GM18907 (cell line): ENCODE measurements around the gene THBS2.

Experiments used
- ATAC-seq: cut with Tn5 transposase; IDR thresholded peaks from one replicate; pipeline ENCODE4 v1.9.1; 2021; ENCODE audit warnings: mild to moderate bottlenecking, moderate library complexity; ENCODE audit not compliant: unreplicated experiment

Gene THBS2

DNA sequence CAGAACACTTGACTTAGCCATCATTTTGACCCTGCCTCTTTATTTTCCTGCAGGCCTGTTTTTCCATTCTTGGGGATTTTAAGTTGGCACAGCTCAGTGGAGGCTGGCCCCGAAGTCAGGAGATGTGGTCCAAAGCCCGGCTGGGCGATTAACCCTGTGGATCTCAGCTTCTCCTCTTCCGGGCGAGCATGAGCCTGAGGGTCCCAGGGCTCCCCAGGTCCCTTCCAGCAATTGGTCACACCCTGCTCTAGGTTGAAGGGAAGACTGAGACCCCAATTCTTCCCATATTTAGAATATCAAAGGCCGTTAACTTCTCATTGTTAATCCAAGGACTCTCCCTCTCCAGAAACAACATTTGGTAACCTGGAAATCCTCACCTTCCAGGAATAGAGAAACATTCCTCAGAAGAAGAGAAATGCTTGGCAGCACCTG, 2.3 kb downstream of the THBS2 start:
- no peak for ATAC-seq

- ATAC-seq = no peak
Observed at GRCh38 chr6:169250660-169251059, 3.0 kb downstream of the THBS2 start.

DNA sequence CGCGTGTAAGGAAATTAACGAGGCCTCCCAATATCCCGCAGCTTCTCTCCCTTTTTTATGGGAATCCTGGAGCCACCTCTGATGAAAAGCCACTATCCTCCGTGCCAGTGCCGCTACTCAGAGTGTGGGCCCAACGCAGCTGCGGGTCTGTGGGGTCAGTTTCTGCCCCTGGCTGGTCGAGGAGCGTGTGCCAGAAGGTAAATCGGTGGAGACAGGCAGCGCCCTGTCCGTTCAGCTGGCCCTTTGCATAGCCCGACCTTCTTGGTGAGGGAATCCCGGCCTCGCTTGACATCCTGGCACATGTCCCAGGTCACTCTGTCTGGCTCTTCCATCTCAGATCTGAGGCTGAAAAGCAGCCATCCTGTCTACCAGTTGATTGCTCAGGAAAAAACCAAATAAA, 4.6 kb downstream of the THBS2 start:
- ATAC-seq = no peak

DNA sequence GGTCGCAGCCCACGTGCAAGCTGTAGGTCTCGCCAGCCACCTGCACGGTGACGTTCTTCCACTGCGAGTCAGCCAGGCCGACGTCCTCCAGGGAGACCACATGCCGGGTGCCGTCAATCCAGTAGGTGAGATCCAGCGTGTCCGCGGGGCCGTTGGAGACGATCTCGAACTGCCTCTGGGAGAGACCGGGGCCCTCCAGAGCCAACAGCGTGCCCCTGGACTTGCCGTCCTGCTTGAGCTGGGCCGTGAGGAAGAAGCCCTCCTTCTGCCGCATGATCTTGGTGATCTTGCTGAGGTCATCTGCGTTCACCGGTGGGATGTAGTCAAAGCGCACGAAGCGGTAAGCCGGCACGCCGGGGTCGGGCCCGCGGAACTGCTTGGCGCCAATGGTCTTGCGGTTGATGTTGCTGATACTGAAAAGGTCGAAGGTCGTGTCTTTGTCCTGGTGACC, 5.1 kb downstream of the THBS2 start:
- ATAC-seq = no peak

DNA sequence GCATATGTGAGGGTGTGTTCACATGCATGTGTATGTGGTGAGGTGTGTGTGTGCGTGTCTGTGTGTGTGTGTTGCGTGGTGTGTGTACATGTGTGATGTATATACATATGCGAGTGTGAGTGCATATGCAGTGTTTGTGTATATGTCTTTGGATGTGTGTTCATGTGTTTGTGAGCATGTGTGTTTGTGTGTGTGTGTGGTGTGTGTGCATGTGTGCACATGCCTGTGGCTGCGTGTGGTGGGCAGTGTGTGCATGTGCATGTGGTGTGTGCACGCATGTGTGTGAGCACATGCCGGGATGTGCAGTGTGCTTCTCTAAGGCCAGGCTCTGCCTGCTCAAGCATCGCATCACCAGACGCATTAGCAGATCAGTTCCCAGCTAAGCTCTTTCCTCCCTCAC, 5.7 kb downstream of the THBS2 start:
- no peak for ATAC-seq

DNA sequence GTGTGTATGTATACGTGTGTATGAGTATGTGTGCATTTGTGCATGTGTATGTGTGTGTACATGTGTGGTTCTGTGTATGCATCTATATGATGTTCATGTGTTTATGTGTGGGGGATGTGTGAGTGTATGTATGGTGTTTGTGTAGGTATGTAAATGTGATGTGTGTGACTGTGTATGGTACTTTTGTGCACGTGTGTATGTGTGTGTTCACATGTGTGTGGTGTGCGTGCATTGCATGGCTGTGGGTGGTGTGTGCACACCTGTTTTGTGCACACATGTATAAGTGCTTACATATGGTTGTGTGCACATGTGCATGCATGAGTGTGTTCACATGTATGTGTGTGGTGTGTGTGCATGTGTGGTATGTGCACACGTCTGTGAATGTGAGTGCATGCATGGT, 6.2 kb downstream of the THBS2 start:
- ATAC-seq = no peak

DNA sequence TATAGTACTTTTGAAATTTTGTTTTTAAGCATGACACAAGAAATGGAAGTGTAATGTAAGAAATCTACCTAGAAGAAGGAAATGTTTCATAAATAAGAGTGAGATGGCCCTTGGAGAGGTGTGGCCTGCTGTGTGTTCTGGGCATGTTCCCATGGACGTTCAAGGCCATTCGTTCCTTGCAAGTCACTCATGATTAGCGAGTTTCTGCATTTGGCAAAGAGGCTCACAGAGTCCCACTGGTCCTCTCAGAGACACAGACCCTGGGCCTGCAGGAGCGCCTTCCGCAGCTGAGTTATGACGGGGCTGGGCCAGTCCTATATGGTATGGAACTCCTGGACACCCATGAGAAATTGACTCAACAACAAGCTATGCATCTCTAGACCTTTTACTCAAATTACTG, 7.2 kb downstream of the THBS2 start:
- ATAC-seq = no peak

GRCh38 chr6:169244684-169245383, 8.8 kb downstream of the THBS2 start:
- ATAC-seq = no peak

- ATAC-seq = no peak
Observed at GRCh38 chr6:169243661-169244060, 10.0 kb downstream of the THBS2 start.

GRCh38 chr6:169243186-169243585, 10.5 kb downstream of the THBS2 start:
- no peak for ATAC-seq

- ATAC-seq = no peak
Observed at GRCh38 chr6:169241688-169242350, 11.8 kb downstream of the THBS2 start.

- no peak for ATAC-seq
Observed at GRCh38 chr6:169240591-169241390, 12.9 kb downstream of the THBS2 start.

GRCh38 chr6:169240125-169240524, 13.5 kb downstream of the THBS2 start:
- no peak for ATAC-seq

GRCh38 chr6:169239181-169239580, 14.5 kb downstream of the THBS2 start:
- no peak for ATAC-seq

- no peak for ATAC-seq
Observed at GRCh38 chr6:169238766-169239165, 14.9 kb downstream of the THBS2 start.

DNA sequence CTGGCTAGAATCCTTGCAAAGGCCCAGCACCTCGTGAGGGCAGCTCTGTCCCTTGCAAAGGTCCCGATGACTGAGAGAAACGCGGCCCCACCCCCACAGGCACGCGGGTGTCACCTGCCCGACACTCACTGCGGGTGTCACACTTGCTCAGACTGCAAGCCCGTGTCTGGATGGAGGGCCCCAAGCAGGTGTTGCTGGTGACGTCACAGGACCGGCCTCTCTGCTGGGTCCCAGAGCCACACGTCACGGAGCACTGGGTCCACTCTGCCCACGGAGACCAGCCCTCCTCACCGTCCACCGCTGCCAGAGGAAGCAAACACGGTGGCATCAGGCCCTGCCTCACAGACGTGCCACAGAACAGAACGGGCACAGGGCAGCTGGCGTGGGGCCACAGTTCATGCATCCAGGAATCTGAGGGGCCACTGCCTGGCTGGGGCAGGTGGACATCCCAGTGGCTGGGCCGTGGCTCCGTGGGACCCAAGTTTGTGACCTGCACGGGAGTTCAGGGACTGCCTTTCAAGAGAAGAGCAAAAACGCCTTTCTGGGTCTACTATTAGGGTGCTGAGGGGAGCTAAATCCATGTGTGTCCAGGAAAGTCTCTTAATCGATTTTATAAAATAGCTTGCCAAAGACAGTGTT, 16.0 kb downstream of the THBS2 start:
- no peak for ATAC-seq

DNA sequence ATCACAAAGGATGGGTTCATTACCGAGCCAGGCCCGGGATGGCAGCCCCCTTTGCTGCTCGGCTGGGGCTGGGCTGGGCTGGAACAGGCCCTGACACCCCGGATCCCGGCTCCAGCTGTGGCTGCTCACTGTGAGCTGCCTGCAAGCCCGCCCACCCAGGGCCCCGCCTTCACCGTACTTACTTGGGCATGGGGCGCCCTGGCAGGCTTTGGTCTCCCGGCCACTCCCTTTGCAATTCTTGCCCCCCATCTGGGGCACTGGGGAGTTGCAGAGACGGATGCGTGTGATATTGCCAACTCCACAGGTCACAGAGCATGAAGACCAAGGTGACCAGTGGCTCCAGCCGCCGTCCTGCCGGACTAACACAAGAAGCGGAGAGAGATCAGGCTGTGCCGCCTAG, 16.7 kb downstream of the THBS2 start:
- no peak for ATAC-seq

GRCh38 chr6:169236545-169236944, 17.1 kb downstream of the THBS2 start:
- ATAC-seq = no peak

DNA sequence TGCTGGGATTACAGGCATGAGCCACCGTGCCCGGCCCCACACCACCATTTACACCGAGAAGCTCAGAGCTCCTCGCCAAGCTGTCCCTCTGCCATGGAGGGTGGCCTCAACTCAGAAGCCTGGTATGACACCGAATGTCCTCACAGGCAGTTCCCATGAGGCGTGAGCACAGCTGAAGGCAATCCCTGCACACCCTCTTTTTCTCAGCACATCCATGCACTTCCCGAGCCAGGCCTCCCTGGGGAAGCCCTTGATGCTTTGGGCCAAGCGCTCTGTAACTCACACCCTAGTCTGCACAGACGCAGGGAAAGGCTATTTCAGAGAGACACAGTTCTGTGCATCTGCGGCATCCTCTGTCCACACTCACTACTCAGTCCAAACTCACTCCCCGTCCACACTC, 18.4 kb downstream of the THBS2 start:
- ATAC-seq = no peak

DNA sequence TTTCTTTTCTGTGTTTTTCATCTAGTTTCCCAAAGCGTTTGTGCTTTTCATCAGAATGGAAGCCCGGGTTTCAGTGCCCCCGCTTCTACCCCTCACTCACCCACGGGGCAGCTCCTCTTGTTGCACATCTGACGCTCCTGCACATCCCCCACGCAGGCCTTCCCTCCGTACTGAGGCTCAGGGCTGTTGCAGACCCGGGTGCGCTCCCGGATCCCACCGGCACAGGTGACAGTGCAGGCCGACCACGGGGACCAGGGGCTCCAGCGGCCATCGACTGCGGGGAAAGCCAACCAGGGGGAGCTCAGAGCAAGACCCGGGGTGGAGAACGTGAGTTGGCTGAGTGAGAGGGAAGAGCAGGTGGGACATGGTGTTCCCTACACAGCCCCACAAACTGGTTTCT, 19.0 kb downstream of the THBS2 start:
- ATAC-seq = no peak

DNA sequence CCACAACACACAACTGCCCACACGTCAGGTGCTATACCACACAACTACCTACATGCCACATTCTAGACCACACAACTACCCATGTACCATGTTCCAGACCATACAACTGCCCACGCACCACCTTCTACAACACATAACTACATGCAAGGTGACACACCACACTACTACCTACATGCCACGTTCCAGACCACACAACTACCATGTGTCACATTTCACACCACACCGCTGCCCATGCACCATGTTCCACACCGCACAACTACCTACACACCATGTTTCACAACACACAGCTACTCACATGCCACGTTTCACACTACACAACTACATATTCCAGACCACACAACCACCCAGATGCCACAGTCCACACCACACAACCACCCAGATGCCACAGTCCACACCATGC, 19.8 kb downstream of the THBS2 start:
- no peak for ATAC-seq
